GM18951 (cell line): Measurements from ENCODE around the gene FAM83F.

Experiments used
- POLR2A ChIP-seq: IDR thresholded peaks from 4 replicates; pipeline ENCODE4 v1.6.1; 2011; ENCODE audit warnings: mild to moderate bottlenecking; ENCODE audit not compliant: insufficient read length, insufficient read depth; ENCODE audit errors: extremely low read depth
- in situ Hi-C: fragments of 300-500 bp; cut with MboI; formaldehyde crosslinking; loops from one replicate; pipeline ENCODE4 v1.12.0; 2022; ENCODE audit warnings: low sequenced_read_pairs, mixed read lengths, inconsistent platforms; ENCODE audit not compliant: unreplicated experiment

Gene FAM83F

DNA sequence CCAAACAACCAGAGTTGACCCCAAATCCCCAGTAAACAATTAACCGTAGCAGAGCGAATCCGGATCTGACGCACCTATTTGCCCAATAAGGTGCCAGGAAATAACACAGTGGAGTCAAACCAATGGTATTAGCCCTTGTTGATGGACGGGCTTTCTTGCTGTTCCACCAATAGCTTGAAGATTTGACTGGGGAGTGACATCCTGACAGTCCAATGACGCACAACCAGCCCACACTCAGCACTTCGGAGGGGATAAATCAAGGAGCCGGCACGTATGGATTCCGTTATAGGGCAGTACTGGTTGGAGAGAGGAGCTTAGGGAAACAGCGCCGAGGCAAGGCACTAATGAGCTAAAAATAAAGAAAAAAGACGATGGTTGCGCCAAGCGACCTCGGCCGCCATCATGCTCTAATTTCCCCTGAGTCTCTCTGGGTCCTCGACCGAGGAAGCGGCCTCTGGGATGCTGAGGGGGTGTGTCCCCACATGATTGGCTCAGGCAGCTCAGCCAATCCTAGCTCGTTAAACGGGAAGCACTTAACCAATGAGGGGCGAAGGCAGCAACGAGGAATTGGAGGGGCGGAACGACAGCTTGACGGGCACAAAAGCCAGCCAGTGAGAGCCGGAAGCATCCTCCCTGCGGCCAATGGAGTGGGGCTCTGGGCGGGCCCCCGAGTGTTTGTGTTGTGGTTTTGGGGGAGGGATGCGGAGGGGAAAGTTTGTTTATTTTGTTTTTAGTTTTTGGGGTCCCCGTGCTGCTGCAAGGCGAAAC is 49.5 kb downstream of the FAM83F start:
- TF ChIP-seq POLR2A: peak; percentile 76
- in situ Hi-C loops: loop anchor here (10.0 kb wide), 1 partner anchor 301 kb away; the partner anchor contains the start of gene ADSL

DNA sequence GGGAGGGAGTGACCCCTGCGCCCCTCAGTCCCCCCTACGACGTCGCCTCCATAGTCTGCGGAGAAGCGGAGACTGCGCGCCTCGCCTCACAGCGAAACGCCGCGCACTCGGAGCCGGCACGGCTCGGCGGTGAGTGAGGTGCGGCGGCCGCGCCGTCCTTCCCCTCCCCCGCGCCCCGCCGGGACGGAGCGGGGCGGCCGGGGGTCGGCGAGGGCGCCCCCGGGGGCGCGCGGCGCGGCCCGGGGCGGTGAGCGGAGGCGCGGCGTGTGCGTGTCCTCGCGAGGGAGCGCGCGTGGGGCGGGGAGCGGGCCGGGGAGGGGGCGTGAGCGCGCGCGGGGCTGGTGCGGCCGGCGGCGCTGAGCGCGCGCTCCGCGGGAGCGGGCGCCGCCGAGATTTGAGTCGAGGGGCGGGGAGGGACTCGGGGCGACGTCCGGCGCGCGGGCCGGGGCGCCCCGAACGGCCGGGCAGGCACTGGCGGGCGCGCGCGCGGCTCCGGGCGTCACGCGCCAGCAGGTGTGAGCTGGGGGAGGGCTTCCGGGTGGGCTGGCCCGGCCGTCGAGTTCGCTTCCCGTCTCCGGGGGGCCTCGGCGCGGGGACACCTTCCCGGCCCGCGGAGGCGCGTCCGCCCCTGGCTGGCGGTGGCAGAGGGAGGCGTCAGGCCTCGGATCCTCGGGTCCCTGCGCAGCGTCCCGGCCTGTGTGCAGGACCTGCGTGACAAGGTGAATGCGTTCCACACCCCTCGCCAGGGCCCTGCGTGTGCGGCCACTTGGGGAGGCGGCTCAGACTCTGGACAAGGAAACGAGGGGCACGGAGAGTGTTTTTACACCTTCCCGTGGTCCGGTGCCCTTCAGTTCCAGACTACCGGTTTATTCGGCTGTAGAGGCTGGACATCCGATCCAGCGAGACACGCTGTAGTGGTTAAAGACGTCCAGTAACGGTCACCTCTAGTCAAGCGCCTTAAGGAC is 50.4 kb downstream of the FAM83F start:
- TF ChIP-seq POLR2A: peak; percentile 63
- in situ Hi-C loops: loop anchor here (10.0 kb wide), 1 partner anchor 300 kb away; the partner anchor contains the start of gene ADSL

DNA sequence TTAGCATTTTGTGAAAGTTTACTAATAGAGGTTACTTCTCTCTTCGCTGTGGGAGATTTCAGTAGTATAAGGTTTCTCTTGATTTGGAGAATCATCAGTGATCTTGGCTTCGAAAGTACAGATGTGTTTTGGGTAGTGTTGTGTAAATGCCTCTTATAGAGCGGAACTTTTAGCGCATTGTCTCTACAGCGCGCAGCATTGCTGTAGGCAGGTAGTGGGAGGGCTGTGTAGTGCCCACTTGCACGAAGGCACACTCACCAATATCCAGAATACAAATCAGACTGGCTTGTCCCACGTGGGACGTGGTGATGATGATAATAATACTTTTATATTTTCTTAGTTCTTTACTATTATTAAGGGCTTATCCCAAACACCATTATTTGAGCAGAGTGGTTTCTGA is 51.4 kb downstream of the FAM83F start:
- no peak for TF ChIP-seq POLR2A
- in situ Hi-C loops: loop anchor here (10.0 kb wide), 1 partner anchor 299 kb away; the partner anchor contains the start of gene ADSL

DNA sequence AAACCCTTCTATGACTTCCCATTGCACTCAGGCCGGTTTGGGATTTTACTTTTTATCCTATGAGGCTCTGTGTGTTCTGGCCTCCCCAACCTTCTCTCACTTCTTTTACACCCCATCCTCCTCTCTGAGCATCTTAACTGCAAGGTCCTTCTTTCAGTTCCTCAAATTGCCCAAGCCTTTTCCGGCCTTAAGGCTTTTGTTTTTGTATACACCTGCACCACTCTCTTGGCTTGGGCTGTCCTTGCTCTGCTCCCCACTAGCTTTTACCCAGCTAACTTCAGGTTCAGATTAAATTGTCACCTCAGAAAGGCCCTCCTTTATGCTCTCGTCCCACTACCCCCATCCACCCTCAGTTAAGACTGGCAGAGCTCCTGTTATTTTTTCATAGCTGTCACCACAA is 55.5 kb downstream of the FAM83F start:
- in situ Hi-C loops: no loop called here

DNA sequence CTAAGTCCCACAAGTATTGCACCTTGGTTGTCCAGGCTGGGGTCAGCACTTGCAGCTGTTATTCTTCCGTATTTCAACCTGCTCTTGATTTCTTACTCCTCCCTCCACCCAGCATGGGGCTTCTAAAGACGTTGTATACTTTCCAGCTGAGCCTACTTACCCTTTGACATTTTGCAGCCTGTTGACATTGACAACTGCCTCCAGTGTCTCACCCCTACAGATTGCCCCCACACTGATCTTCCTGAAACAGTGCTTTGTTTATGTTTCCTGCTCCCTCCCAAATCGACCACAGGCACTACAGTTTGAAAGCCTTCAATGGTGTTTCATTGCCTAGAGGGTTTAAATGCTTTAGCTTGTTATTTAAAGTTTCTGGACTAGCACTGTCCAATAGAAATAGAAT is 56.6 kb downstream of the FAM83F start:
- TF ChIP-seq POLR2A: no peak
- in situ Hi-C loops: no loop called here

More for the DNA sequence above, 55.5 kb downstream of the FAM83F start:
- TF ChIP-seq POLR2A: no peak

DNA sequence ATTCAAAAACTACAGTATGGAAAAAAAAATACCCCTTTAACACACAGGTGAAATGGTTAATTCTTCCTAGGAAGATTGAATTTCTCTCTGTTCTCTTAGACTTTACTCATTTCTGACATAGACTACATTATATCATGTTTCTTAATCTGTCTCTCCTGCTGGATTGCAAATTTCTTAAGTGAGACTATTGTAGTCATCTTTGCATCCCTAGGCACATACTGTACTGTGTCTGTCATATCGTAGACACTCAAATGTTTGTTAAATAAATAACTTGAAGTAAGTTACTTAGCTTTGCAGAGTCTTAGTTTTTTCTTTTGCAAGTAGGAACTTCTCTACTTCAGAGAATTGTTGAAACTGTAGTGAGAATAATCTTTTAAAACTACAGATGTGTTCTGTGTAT is 58.7 kb downstream of the FAM83F start:
- no peak for TF ChIP-seq POLR2A
- in situ Hi-C loops: no loop called here

DNA sequence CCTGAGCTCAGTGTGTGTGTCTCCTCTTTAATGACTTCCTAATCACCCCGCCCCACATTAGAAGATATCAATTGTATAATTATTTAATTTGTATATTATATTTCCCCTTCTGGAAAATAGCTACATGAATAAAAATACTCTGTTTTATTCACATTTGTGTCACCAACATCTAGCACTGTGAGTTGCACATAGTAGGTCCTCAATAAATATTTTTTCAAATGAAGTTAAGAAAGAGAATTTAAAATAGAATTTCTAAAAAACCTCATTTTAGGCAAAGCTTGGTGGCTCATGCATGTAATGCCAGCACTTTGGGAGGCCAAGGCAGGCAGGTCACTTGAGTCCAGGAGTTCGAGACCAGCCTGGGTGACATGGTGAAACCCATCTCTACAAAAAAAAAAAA is 59.7 kb downstream of the FAM83F start:
- in situ Hi-C loops: no loop called here
- TF ChIP-seq POLR2A: no peak

DNA sequence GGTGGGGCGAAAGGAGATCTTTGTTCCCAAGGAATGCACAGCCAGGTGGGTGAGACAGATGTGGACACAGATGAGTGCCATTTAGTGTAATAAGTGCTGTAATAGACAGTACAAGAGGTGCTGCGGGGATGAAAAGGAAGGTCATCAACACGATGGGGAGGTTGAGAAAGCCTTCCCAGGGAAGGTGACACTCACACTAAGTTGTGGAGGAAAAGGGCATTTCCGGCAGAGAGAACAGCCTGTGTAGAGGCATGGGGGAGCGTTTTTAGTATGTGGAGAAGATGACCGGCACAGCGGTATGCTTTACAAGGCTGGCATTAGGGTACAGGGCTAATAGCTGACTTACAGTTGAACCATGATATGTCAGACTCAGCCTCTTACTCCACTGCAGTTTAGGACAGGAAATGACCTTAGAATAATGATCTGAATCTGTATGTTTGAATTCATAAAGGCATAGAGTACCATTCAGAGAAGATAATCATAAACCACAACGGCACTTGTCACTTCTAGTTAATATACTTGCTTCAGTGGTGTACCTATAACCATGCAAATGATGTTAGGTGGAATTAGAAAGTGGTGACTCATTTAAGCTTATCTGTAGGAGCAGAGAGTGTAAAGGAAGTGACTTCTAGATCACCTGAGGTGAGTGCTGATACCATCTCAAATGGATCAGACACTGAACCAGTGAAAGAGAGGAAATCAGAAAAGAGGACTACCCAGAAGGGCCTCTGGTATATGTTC is 60.6 kb downstream of the FAM83F start:
- in situ Hi-C loops: no loop called here
- no peak for TF ChIP-seq POLR2A

DNA sequence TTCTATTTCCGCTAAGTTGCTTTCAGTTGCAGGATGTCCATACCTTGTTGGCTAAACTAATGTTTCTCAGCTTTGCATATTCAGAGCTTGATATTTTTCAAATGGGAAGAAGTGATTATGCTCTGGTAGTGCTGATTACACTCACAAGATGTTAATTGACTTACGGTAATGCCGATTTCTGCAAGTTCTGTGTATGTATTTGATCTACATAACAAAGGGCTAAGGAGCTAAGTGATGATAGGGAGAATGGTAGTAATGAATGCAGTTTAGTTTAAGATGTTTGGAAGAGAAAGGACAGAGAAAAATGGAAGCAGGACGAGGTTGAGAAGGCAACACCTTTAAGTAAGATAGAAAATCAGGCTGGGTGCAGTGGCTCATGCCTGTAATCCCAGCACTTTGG is 61.4 kb downstream of the FAM83F start:
- in situ Hi-C loops: no loop called here
- no peak for TF ChIP-seq POLR2A

DNA sequence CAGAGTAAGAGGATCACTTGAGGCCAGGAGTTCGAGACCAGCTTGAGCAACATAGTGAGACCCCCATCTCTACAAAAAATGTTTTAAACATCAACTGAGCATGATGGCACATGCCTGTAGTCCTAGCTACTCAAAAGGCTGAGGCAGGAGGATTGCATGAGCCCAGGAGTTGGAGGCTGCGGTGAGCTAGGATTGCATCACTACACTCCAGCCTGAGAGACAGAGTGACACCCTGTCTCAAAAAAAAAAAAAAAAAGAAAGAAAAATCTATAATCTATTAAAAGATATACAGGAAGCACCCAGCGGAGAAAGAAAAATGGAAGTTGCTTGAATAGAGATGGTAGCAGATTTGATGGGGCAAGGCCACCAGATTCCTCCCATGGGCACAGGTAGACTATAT is 61.8 kb downstream of the FAM83F start:
- no peak for TF ChIP-seq POLR2A
- in situ Hi-C loops: no loop called here

DNA sequence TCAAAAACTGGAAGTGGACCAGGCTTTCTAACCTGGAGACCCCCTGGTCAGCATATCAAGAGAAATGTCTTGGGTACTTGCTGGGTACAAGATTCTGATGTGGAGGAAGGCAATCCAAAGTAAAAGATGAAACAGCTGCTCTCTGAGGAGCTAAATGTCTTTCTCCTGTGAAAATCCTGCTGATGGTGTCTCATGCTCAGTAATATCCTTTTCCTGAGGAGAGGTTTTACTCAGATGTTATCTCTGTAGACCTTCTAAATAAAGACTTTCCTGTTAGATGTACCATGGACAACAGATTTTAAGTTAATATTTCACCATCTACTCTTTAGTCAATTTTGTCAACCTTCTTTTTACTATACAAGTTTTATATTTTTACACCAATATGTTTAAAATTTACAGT is 62.9 kb downstream of the FAM83F start:
- in situ Hi-C loops: no loop called here
- TF ChIP-seq POLR2A: no peak

DNA sequence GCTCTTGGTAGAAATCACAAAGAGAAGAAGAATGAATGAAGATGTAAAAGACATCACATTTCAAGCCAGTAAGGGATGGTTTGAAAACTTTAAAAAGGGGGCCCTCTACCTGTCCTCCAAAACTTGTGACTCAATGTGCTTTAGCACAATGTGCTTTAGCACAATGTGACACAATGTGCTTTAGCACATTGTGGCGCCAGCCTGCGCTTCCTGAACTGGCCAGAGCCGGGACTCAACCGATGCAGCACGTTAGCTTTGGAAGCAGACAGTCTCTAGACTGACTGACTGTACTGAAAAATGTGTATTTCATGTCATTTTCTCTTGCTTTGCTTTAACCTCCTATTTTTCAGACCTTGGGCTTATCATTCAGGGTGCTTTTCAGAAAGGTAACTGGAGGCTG is 63.5 kb downstream of the FAM83F start:
- in situ Hi-C loops: no loop called here
- TF ChIP-seq POLR2A: no peak

DNA sequence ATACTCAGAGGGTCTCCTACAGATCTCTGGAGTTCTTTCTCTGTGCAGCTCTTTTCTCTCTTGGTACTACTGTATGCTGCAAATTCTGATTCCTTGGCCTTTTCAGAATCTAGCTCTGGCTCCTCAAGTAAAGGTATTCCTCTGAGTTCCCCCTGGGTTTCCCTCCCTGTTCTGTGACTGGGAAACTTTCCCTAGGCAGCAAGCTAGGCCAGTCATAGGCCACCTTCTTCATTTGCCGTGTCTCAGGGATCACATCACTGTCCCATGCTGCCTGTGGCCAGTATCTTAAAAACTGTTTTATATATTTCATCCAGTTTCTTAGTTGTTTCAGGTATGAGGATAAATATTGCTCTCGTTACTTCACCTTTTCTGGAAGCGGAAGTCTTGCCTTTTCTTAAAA is 71.2 kb downstream of the FAM83F start:
- TF ChIP-seq POLR2A: no peak
- in situ Hi-C loops: no loop called here
